A549 (cell line): ENCODE measurements around the gene TUBGCP3. TPM values are rescaled to one million over a fixed set of nuclear protein-coding genes. Genes with fewer than 3 reads are reported as not detected.
"Not testable (repeated sequence)": the region's sequence is repeated elsewhere in the genome, so short reads cannot be mapped to it uniquely, and the experiment has no call there.

ENCODE experiments used
- ATAC-seq, 2 experiments: fragments of 200-7000 bp in 1 of 2; fragments of >200 bp in 1 of 2; cut with Nextera tagmentation in 1 of 2; cut with Tn5 transposase in 1 of 2; 3 replicates each; pipeline versions ENCODE4 v1.8.0 to v1.9.1; 2018 to 2020; ENCODE audit warnings: mild to moderate bottlenecking in 1 of 2, moderate library complexity in 1 of 2
- CTCF ChIA-PET: fragments of 300-600 bp; sonication (Branson Sonifier 250); formaldehyde crosslinking; extraction: SDS; loops from one replicate; lab custom pipeline; 2021; ENCODE audit warnings: antibody characterized with exemption, inconsistent platforms; lab: Yijun Ruan, JAX
- POLR2A ChIA-PET: fragments of 350-600 bp; formaldehyde crosslinking; extraction: SDS; loops from one replicate; lab custom pipeline; 2021; ENCODE audit warnings: antibody characterized with exemption, inconsistent platforms; lab: Yijun Ruan, JAX
- DNase-seq, 2 experiments: peaks; one replicate each; pipeline versions ENCODE4 v3.0.0 to v3.0.0-alpha.2; 2011 to 2016; ENCODE audit warnings: low read depth in 1 of 2, low spot score in 1 of 2
- FAIRE-seq: peaks from 2 replicates; lab custom pipeline; 2011; peaks lifted over from hg19 to GRCh38; lab: Jason Lieb, UNC
- H3K27ac ChIP-seq, 2 experiments: fragments of >200 bp; sonication (Bioruptor Twin); formaldehyde crosslinking; 3 replicates each; pipeline ENCODE4 v1.5.1; 2016 to 2017
- H3K4me1 ChIP-seq: fragments of >200 bp; sonication (Bioruptor Twin); formaldehyde crosslinking; 3 replicates; pipeline ENCODE4 v1.6.1; 2016
- H3K4me2 ChIP-seq: fragments of >200 bp; sonication (Bioruptor Twin); formaldehyde crosslinking; 3 replicates; pipeline ENCODE4 v1.6.1; 2016
- H3K4me3 ChIP-seq: fragments of >200 bp; sonication (Bioruptor Twin); formaldehyde crosslinking; 3 replicates; pipeline ENCODE4 v1.5.1; 2016
- H3K9me3 ChIP-seq: fragments of >200 bp; sonication (Bioruptor Twin); formaldehyde crosslinking; 3 replicates; pipeline ENCODE4 v1.6.1; 2016
- ATOH8 ChIP-seq: fragments of 250-450 bp; sonication (Bioruptor Pico); IDR thresholded peaks from 2 replicates; pipeline ENCODE4 v1.5.0; 2020; ENCODE audit warnings: low read depth, mild to moderate bottlenecking, moderate library complexity
- BCL3 ChIP-seq: fragments of >200 bp; sonication (Bioruptor Twin); formaldehyde crosslinking; IDR thresholded peaks from 3 replicates; pipeline ENCODE4 v1.6.1; 2016
- CBX2 ChIP-seq: fragments of 200-600 bp; sonication (generic); IDR thresholded peaks from 2 replicates; pipeline ENCODE4 v1.6.1; 2016; ENCODE audit warnings: low read depth, mild to moderate bottlenecking, borderline replicate concordance
- E2F6 ChIP-seq: IDR thresholded peaks from 2 replicates; pipeline ENCODE4 v1.6.1; 2012; ENCODE audit warnings: low read depth, borderline replicate concordance
- EHMT2 ChIP-seq: fragments of 200-600 bp; sonication (generic); IDR thresholded peaks from 2 replicates; pipeline ENCODE4 v1.6.1; 2016; ENCODE audit warnings: antibody characterized with exemption, low read depth, mild to moderate bottlenecking, moderate library complexity
- ELK1 ChIP-seq: fragments of 150-350 bp; IDR thresholded peaks from 2 replicates; pipeline ENCODE4 v1.6.1; 2014; ENCODE audit warnings: low read depth, mild to moderate bottlenecking, low read length
- GATA3 ChIP-seq: IDR thresholded peaks from 2 replicates; pipeline ENCODE4 v1.6.1; 2012; ENCODE audit warnings: borderline replicate concordance
- HES2 ChIP-seq: fragments of >200 bp; sonication (Bioruptor Twin); formaldehyde crosslinking; IDR thresholded peaks from 2 replicates; pipeline ENCODE4 v1.6.1; 2016
- HOXA7 ChIP-seq: fragments of 250-450 bp; sonication (Bioruptor Pico); IDR thresholded peaks from 2 replicates; pipeline ENCODE4 v1.5.0; 2020; ENCODE audit warnings: mild to moderate bottlenecking, moderate library complexity
- HOXB13 ChIP-seq: fragments of 250-450 bp; sonication (Bioruptor Pico); IDR thresholded peaks from 2 replicates; pipeline ENCODE4 v1.5.0; 2020; ENCODE audit warnings: low read depth, mild to moderate bottlenecking, moderate library complexity
- HOXB5 ChIP-seq: fragments of 250-450 bp; sonication (Bioruptor Pico); IDR thresholded peaks from 2 replicates; pipeline ENCODE4 v1.5.0; 2020; ENCODE audit warnings: mild to moderate bottlenecking, moderate library complexity
- MAFK ChIP-seq: fragments of 450-650 bp; IDR thresholded peaks from 2 replicates; pipeline ENCODE4 v1.6.1; 2014; ENCODE audit not compliant: partially characterized antibody
- RARB ChIP-seq: fragments of 250-450 bp; sonication (Bioruptor Pico); IDR thresholded peaks from 2 replicates; pipeline ENCODE4 v1.8.0; 2021; ENCODE audit warnings: mild to moderate bottlenecking, moderate library complexity
- RNF2 ChIP-seq: fragments of 200-600 bp; sonication (generic); IDR thresholded peaks from 2 replicates; pipeline ENCODE4 v1.6.1; 2016; ENCODE audit warnings: low read depth, mild to moderate bottlenecking, antibody characterized with exemption, moderate library complexity, borderline replicate concordance
- SMC3 ChIP-seq: fragments of >200 bp; sonication (Bioruptor Twin); formaldehyde crosslinking; IDR thresholded peaks from 3 replicates; pipeline ENCODE4 v1.6.1; 2018; ENCODE audit warnings: inconsistent platforms
- SREBF2 ChIP-seq: fragments of 450-650 bp; IDR thresholded peaks from 2 replicates; pipeline ENCODE4 v1.6.1; 2014; ENCODE audit warnings: mild to moderate bottlenecking, moderate library complexity
- ZNF302 ChIP-seq: fragments of 250-450 bp; sonication (Bioruptor Pico); IDR thresholded peaks from 2 replicates; pipeline ENCODE4 v1.9.0; 2021; ENCODE audit warnings: inconsistent platforms, mild to moderate bottlenecking, moderate library complexity
- WGBS: methylation state at CpG from one replicate; pipeline ENCODE4 v1.1.6; 2017; ENCODE audit errors: missing lambda C conversion rate; 5-methylcytosine and 5-hydroxymethylcytosine counted together
- polyA plus RNA-seq, 4 experiments: library from polyadenylated mRNA; depleted of rRNA in 3 of 4; stranded (reverse); fragments of >200 nt; fragmentation: RNase III in 1 of 4; extraction: RNeasy Plus Mini Kit Qiagen cat#74134 plus additional on column Dnase treatment in 1 of 4; gene quantifications; 2 replicates in 3 of 4; 3 replicates in 1 of 4; pipeline ENCODE4 v1.2.3, GENCODE V29; 2011 to 2017

The TUBGCP3 gene
- polyA plus RNA-seq, 2 of the 4 experiments (the other 2 are of a cell fraction): 15.9 to 21.3 TPM

- Histone ChIP-seq H3K4me1 (no peaks in the 10 kb centered on the region), H3K4me3 (no peak overlapping the region), H3K9me3 (no peaks in the 10 kb centered on the region), H3K4me2 (no peak overlapping the region)
- no peak for DNase-seq
- no peak for FAIRE-seq
- ChIA-PET CTCF (no interaction called here), POLR2A (no interaction called here)
- ATAC-seq: no peak
- 82% methylated on average over 2 of the region's 6 CpGs for WGBS
- TF ChIP-seq ELK1: no peak
- no peak for TF ChIP-seq SREBF2
- TF ChIP-seq HOXB5 (CRISPR knock-in tag): no peak
- TF ChIP-seq SMC3: no peak
- TF ChIP-seq MAFK: no peak
- TF ChIP-seq ZNF302: no peak
- TF ChIP-seq HOXA7 (CRISPR knock-in tag): no peak
- no peak for TF ChIP-seq HES2
- no peak for TF ChIP-seq RNF2
- no peak for TF ChIP-seq CBX2
- no peak for TF ChIP-seq RARB (CRISPR knock-in tag)
- no peak for TF ChIP-seq E2F6
- no peak for TF ChIP-seq EHMT2
- no peak for TF ChIP-seq ATOH8 (CRISPR knock-in tag)
- no peak for TF ChIP-seq BCL3
- TF ChIP-seq HOXB13: no peak
- TF ChIP-seq, all 56 proteins: peak for 0
- H3K27ac ChIP-seq: no peak overlapping the region
Observed at GRCh38 chr13:112489199-112489598, 98.8 kb downstream of the TUBGCP3 start.

- CTCF ChIA-PET, H3K4me1 ChIP-seq, ATAC-seq, DNase-seq, H3K9me3 ChIP-seq, POLR2A ChIA-PET, H3K4me2 ChIP-seq, H3K4me3 ChIP-seq, H3K27ac ChIP-seq, FAIRE-seq: not testable (repeated sequence)
- WGBS: 86% methylated on average over 4 of the region's 7 CpGs
Observed at GRCh38 chr13:112488343-112489050, 99.5 kb downstream of the TUBGCP3 start.

- TF ChIP-seq GATA3: no peak
- no peak for DNase-seq
- FAIRE-seq: no peak
- Histone ChIP-seq H3K27ac (no peak overlapping the region), H3K4me3 (no peak overlapping the region), H3K4me2 (no peak overlapping the region), H3K4me1 (no peaks in the 10 kb centered on the region), H3K9me3 (no peaks in the 10 kb centered on the region)
- WGBS: 90% methylated on average over 8 of the region's 8 CpGs
- ChIA-PET POLR2A (no interaction called here), CTCF (no interaction called here)
- no peak for ATAC-seq
Observed at GRCh38 chr13:112487127-112487517, 100.8 kb downstream of the TUBGCP3 start.
